ENCODE measurements around the gene SHKBP1.
"Not testable (repeated sequence)": the region's sequence is repeated elsewhere in the genome, so short reads cannot be mapped to it uniquely, and the experiment has no call there.

Gene SHKBP1

DNA sequence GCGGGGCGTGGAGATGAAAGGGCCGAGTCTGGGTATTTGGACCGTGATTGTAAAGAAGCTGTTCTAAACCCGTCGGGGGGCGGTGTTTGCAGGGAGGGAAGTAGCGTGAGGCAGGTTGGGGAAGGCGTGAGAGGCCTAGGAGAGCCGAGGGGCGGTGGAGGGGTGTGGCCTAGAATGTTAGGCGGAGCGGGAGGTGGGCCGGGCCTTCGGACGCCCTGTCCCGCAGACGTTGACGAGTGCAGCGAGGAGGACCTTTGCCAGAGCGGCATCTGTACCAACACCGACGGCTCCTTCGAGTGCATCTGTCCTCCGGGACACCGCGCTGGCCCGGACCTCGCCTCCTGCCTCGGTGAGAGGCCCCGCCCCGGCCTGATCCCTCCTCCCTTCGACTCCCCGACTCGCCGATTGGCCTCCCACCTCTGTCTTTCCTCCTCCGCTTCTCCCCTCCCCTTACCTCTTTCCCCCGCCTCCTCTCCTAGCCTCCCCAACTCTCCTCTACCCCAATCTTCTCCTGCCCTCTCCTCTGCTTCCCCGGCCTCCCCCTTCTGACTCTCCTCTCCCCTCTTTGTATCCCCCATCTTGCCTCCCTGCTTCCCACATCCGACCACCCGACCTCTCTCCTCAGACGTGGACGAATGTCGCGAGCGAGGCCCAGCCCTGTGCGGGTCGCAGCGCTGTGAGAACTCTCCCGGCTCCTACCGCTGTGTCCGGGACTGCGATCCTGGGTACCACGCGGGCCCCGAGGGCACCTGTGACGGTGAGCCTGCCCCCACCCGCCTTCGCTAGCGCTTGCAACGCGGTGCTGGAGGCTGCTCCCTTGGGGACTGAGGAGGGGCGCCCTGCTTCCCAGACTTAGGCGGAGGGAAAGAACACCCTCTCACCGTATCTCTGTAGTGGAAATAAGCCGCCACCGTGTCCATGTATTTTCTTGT is 37.3 kb downstream of the SHKBP1 start:
- in situ Hi-C loops (cut with MboI; ENCODE audit: low sequenced_read_pairs) = no loop called here

DNA sequence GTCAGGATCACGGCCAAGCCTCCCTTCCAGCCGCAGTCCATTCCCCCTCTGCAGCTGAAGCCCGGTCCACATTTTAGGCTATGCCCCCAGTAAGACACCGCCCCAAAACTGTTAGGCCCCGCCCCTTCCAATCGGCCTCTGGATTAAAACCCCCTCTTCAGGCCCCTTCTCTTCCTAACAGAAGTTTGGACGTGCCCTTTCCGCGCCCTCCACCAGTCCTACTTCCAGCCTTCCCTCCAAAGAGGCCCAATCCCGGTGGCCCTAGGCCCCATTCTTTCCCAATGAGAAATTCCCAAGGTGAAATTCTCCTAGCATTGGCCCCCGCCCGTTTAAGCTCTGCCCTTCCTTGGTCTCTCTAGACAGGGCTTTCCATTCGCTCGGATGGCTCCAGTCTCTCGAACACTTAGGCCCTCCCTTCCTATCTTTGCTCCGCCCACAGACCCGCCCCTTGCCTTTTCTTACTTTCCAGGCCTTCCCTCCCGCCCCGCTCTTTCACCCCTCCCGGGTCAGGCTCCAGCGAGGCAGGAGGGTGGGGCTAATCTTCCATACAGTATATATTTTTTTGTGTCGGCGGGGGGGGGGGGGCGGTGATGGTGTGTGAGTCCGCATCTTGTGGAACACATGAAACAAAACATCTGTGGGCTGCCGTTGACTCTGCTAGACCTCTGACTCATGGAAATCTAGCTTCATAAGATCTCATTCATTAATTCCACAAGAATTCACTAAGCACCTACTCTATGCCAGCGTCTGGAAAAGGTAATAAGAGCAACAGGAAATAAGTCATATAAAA is 38.1 kb downstream of the SHKBP1 start:
- in situ Hi-C loops (cut with MboI; ENCODE audit: low sequenced_read_pairs) = no loop called here

DNA sequence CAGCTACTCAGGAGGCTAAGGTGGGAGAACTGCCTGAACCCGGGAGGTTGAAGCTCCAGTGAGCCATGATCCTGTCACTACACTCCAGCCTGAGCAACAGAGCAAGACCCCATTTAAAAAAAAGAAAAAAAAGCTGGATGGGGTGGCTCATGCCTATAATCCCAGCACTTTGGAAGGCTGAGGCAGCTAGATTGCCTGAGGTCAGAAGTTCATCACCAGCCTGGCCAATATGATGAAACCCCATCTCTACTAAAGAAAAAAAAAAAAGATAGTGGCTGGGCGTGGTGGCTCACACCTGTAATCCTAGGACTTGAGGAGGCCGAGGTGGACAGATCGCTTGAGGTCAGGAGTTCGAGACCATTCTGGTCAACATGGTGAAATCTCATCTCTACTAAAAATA is 39.5 kb downstream of the SHKBP1 start:
- in situ Hi-C loops (cut with MboI; ENCODE audit: low sequenced_read_pairs) = no loop called here

DNA sequence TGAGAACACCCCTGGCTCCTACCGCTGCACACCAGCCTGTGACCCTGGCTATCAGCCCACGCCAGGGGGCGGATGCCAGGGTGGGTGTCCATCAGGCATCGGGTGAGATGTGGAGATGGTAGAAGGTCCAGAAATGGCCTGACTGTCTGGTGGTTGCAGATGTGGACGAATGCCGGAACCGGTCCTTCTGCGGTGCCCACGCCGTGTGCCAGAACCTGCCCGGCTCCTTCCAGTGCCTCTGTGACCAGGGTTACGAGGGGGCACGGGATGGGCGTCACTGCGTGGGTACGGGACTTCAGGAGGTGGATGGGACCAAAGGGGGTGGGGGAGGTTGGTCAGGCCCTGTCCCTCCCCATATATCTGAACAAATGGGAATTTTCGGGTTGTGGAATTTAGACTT is 40.3 kb downstream of the SHKBP1 start:
- in situ Hi-C loops (cut with MboI; ENCODE audit: low sequenced_read_pairs) = no loop called here

DNA sequence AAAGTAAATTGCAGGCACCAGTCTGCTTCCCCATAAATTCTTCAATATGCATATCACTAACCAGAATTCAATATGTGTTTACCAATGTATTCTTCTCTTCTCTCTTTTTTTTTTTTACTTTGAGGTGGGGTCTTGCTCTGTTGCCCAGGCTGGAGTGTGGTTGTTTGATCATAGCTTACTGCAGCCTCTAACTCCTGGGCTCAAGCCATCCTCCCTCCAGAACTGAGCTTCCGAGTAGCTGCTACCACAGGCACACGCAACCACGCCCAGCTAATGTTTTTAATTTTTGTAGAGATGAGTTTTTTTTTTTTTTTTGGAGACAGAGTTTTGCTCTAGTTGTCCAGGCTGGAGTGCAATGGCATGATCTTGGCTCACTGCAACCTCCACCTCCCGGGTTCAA is 41.3 kb downstream of the SHKBP1 start:
- in situ Hi-C loops (cut with MboI; ENCODE audit: low sequenced_read_pairs) = no loop called here

DNA sequence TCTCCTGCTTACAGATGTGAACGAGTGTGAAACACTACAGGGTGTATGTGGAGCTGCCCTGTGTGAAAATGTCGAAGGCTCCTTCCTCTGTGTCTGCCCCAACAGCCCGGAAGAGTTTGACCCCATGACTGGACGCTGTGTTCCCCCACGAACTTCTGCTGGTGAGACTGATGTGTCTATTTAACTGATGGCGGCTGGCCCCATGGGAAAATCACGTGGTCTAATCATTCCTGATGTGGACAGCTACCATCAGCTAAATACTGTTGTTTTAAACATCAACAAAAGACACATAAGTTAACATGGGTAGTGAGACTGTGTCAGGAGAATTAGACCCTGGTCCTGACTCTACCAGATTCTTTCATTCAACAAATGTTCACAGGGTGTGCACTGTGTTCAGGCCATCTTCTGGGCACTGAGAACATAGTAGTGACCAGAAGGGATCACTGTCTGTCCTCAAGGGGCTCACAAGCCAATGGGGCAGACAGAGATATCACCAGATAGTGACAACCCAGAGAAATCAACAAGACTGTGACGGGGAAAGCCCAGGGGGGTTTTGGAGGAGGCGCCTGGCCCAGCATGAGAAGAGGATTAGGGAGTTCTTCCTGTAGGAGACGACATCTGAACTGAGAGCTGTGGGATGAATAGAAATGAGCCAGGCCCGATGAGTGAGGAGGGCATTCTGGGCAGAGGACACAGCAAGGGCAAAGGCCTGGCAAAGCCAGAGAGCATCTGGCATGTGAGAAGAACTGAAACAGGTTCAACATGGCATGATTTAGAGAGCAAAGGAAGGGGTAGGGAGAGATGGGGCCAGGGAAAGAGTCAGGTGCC is 42.9 kb downstream of the SHKBP1 start:
- in situ Hi-C loops (cut with MboI; ENCODE audit: low sequenced_read_pairs) = no loop called here

DNA sequence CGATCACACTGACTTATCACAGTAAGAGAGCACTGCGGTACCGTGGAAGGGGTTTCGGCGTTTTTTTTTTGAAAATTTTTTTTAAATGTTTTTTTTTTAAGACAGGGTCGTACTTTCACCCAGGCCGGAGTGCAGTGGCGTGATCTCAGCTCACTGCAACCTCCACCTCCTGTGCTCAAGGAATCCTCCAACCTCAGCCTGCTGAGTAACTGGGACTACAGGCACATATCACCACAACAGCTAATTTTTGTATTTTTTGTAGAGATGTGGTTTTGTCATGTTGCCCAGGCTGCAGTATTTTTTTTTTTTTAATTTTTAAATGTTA is 43.5 kb downstream of the SHKBP1 start:
- in situ Hi-C loops (cut with MboI; ENCODE audit: low sequenced_read_pairs) = no loop called here

DNA sequence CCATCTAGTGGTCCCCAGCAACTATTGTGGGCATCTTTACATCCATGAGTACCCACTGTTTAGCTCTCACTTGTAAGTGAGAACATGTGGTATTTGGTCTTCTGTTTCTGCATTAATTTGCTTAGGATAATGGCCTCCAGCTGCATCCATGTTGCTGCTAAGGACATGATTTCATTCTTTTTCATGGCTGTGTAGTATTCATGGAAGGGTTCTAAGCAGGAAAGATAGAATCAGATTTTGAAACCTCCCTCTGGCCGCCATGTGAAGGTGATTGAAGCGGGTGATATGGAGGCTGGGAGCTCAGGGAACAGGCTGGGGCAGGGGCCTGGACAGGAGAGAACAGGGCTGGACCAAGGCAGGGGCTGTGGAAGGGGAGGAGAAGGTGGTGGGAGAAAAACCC is 44.6 kb downstream of the SHKBP1 start:
- in situ Hi-C loops (cut with MboI; ENCODE audit: low sequenced_read_pairs) = no loop called here

DNA sequence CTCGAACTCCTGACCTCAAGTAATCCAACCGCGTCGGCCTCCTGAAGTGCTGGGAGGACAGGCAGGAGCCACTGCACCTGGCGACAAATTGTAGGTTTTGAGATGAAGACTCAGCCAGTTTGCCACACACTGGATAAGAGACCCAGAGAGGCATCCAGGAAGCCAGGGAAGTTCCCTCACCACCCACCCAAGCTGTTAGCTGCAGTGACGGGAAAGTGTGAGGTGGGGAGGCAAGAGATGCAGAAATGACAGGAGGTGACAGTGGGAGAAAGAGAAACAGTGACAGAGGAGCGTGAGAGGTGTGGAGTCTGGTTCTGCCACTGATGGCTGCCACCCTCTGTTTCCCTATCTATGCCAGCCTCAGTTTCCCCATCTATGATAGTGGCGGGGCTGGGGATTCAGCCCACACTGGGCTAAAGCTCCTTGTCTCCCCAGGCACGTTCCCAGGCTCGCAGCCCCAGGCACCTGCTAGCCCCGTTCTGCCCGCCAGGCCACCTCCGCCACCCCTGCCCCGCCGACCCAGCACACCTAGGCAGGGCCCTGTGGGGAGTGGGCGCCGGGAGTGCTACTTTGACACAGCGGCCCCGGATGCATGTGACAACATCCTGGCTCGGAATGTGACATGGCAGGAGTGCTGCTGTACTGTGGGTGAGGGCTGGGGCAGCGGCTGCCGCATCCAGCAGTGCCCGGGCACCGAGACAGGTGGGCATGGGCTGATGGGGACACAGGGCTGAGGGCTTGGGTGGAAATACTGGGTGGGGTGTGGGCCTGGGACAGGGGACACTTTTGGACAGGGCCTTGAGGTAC is 45.5 kb downstream of the SHKBP1 start:
- in situ Hi-C loops (cut with MboI; ENCODE audit: low sequenced_read_pairs) = no loop called here

DNA sequence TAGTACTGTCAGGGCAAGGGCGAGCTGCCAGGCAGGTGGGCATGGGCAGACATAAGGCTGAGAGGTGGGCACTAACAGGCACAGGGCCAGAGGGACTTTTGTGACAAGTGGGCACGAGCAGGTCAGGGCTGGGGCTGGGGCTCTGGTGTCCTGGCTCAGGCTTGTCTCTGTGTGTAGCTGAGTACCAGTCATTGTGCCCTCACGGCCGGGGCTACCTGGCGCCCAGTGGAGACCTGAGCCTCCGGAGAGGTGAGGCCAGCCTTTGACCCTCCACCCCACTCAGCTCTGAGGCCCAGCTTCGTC is 46.1 kb downstream of the SHKBP1 start:
- in situ Hi-C loops (cut with MboI; ENCODE audit: low sequenced_read_pairs) = no loop called here

DNA sequence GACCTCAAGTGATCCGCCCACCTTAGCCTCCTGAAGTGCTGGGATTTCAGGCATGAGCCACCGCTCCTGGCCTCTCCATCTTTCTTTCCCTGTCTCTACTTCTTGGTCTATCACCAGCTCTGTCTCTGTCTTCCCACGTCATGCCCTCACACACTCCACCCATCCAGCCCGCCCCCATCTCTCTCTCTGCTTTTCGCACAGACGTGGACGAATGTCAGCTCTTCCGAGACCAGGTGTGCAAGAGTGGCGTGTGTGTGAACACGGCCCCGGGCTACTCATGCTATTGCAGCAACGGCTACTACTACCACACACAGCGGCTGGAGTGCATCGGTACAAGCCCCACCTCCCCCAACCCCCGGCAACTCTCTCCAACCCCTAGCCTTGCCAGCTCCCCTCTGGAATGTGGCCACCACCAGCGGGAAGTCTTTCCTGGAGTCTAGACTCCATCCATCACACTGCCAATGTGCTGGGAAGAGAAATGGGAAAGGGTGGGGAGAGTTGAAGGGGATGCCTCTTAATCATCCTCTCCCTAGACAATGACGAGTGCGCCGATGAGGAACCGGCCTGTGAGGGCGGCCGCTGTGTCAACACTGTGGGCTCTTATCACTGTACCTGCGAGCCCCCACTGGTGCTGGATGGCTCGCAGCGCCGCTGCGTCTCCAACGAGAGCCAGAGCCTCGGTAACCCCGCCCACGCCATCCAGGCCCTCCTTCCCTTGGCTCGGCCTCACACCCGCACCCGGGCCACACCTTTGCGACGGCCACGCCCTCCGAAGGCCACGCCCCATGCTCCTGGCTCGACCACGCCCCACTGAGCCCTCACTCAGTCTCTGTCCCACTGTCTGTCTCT is 47.0 kb downstream of the SHKBP1 start:
- in situ Hi-C loops (cut with MboI; ENCODE audit: low sequenced_read_pairs) = no loop called here

DNA sequence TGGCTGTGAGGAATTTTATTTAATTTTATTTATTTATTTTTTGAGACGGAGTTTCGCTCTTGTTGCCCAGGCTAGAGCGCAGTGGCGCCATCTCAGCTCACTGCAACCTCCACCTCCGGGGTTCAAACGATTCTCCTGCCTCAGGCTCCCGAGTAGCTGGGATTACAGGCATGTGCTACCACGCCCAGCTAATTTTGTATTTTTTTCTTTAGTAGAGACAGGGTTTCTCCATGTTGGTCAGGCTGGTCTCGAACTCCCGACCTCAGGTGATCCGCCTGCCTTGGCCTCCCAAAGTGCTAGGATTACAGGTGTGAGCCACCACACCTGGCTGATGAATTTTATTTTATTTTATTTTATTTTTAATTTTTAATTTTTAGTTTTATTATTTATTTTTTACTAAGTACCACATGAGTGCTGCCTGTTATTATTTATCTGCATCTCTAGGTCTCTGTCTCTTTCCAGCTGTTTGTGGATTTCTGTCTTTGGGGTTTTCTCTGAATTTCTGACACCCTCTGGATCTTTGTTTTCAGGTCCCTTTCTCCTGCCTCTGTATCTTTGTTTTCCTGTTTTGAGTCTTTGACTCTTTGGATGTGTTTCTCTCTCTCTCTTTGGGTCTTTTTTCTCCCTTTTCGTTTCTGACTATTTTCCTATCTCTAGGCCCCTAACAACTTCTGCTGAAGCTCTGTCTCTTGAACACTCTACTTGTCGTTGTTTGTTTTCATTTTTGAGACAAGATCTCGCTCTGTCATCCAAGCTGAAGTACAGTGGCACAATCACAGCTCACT is 47.9 kb downstream of the SHKBP1 start:
- in situ Hi-C loops (cut with MboI; ENCODE audit: low sequenced_read_pairs) = not testable (repeated sequence)

DNA sequence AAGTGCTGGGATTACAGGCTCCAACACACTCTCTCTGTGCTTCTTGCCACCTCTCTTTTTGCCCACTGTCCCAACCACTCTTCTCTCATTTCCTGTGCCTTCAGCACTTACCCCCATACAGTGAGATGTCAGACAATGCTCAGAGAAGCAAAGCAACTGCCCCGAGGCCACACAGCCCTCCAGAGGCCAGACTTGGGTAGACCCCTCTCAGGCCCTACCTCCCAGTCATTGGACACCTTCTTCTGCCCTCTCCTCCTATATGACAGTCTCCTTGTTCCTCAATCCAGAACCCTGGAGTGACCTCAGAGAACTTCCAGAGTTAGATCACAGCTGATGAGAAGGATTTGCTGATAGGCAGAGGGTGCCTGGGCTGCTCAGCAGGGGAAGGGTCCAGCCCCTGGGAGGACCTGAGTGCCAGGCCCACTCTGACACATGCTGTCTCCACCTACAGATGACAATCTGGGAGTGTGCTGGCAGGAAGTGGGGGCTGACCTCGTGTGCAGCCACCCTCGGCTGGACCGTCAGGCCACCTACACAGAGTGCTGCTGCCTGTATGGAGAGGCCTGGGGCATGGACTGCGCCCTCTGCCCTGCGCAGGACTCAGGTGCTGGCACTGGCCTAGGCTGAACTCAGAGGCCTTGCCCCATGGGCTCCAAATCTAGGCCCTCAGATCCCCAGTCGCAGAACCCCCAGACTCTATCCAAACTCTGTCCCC is 48.9 kb downstream of the SHKBP1 start:
- in situ Hi-C loops (cut with MboI; ENCODE audit: low sequenced_read_pairs) = no loop called here

DNA sequence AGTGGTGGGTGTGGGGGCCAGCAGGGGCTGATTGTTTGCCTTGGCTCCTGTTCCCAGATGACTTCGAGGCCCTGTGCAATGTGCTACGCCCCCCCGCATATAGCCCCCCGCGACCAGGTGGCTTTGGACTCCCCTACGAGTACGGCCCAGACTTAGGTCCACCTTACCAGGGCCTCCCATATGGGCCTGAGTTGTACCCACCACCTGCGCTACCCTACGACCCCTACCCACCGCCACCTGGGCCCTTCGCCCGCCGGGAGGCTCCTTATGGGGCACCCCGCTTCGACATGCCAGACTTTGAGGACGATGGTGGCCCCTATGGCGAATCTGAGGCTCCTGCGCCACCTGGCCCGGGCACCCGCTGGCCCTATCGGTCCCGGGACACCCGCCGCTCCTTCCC is 50.2 kb downstream of the SHKBP1 start:
- in situ Hi-C loops (cut with MboI; ENCODE audit: low sequenced_read_pairs) = no loop called here

DNA sequence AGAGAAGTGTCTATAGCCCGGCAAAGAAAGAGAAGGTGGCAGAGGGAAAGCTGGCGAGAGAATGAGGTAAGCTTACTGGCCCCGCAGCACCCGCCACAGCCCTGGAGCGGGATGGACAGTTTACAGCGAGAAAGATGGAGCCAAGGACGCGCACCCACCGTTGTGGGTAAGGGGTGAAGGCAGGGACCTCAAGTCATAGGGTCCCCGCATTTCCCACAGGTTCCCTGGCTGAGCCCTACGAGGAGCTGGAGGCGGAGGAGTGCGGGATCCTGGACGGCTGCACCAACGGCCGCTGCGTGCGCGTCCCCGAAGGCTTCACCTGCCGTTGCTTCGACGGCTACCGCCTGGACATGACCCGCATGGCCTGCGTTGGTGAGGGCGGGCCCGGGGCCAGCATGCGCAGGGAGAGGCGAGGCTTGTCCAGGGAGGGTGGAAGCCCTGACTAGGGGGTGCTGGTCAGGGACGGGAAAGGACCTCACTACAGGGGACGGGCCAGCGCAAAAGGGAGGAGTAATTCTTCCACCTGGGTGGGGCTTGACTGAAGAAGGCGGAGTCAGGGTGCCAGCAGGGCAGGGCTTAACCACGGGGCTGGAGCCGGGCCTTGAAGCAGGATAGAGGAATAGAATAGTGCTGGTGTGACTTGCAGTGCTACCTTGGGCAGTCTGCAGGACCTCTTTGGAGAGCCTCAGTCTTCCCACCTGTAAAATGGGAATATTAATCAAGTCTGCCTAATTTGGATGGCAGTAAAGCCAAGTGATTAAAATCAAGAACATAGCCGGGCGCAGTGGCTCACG is 51.0 kb downstream of the SHKBP1 start:
- in situ Hi-C loops (cut with MboI; ENCODE audit: low sequenced_read_pairs) = no loop called here

DNA sequence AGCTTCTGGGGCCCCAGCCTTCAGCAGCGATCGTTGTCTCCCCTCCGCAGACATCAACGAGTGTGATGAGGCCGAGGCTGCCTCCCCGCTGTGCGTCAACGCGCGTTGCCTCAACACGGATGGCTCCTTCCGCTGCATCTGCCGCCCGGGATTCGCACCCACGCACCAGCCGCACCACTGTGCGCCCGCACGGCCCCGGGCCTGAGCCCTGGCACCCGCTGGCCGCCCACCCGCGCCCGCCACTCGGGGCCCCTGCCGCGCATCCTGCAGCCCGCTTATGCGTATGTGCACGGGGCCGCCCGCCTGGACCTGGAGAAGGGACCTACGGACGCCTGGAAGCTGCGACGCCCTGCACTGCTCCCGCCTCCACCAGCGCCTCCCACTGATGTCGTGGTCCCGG is 52.7 kb downstream of the SHKBP1 start:
- in situ Hi-C loops (cut with MboI; ENCODE audit: low sequenced_read_pairs) = no loop called here

DNA sequence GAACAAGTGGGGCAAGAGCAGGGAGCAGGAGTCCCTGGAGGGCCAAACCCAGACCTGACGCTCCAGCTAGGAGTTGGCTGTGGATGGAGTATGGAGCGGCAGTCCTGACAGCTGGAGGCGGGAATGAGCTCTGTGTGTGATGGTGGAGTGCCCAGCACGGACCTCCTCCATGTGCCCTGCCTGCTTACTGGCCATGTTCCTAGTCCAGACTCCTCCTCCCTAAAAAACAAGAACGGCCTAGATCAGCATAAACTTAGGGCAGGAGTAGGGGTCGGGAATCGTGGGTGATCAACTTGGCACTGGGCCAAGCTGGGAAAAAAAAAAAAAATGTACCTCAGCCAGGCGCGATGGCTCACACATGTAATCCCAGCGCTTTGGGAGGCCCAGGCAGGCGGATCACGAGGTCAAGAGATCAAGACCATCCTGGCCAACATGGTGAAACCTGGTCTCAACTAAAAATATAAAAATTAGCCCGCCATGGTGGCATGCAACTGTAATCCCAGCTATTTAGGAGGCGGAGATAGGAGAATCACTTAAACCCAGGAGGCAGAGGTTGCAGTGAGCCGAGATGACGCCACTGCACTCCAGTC is 54.0 kb downstream of the SHKBP1 start:
- in situ Hi-C loops (cut with MboI; ENCODE audit: low sequenced_read_pairs) = no loop called here
